ENCODE measurements around the gene ABCA1.
A peak's percentile ranks its signal among the peaks of the same experiment; 100 is the strongest.

Gene ABCA1

GRCh38 chr9:104879555-104880309, 48.2 kb downstream of the ABCA1 start:
- H3K27ac ChIP-seq (ENCODE audit: low read length), result no peak overlapping the region

GRCh38 chr9:104876587-104876986, 51.4 kb downstream of the ABCA1 start:
- Histone ChIP-seq H3K27me3 (ENCODE audit: insufficient read depth, low read length) (no peaks in the 10 kb centered on the region), H3K9ac (ENCODE audit: low read depth, low read length) (no peak overlapping the region), H3K4me1 (ENCODE audit: insufficient read depth, low read length) (peaks cover 4% of the 10 kb centered on the region), H3K27ac (ENCODE audit: low read length) (no peak overlapping the region), H3K36me3 (ENCODE audit: insufficient read depth, low read depth, low read length) (peaks cover 24% of the 10 kb centered on the region), H3K9me3 (ENCODE audit: insufficient read depth, low read depth, low read length) (no peaks in the 10 kb centered on the region), H3K4me3 (ENCODE audit: low read length) (no peak overlapping the region)

More at GRCh38 chr9:104879555-104880309, 48.2 kb downstream of the ABCA1 start:
- no peaks in the 10 kb centered on the region for H3K27me3 ChIP-seq (ENCODE audit: insufficient read depth, low read length)
- peaks cover 34% of the 10 kb centered on the region for H3K36me3 ChIP-seq (ENCODE audit: insufficient read depth, low read depth, low read length)
- H3K9me3 ChIP-seq (ENCODE audit: insufficient read depth, low read depth, low read length), result no peaks in the 10 kb centered on the region
- H3K4me1 ChIP-seq (ENCODE audit: insufficient read depth, low read length), result peaks cover 23% of the 10 kb centered on the region
- H3K9ac ChIP-seq (ENCODE audit: low read depth, low read length), result no peak overlapping the region
- H3K4me3 ChIP-seq (ENCODE audit: low read length), result no peak overlapping the region

DNA sequence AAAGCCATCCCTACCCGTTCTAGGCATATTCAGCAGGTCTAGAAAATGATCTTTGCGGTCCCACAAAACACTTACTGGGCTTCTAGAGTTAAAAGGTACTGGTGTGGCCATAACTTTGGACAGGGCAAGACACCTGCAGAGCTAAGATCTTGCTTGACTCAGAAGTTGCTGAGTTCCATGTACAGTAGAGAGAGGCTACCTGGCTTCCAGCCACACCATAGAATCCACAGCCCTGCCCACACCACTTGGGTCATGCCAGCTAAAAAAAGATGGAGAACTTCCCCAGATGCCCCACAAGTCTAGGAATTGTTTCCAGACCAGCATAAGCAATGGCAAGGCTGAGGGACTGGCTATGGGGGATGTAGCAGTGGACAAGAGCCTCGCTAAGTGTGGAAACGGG, 52.1 kb downstream of the ABCA1 start:
- peaks cover 24% of the 10 kb centered on the region for H3K36me3 ChIP-seq (ENCODE audit: insufficient read depth, low read depth, low read length)

GRCh38 chr9:104875320-104875719, 52.6 kb downstream of the ABCA1 start:
- H3K4me1 ChIP-seq (ENCODE audit: insufficient read depth, low read length), result no peaks in the 10 kb centered on the region; the same call in none of the 2 replicates
- no peaks in the 10 kb centered on the region for H3K9me3 ChIP-seq (ENCODE audit: insufficient read depth, low read depth, low read length)
- H3K4me3 ChIP-seq (ENCODE audit: low read length), result no peak overlapping the region
- no peak overlapping the region for H3K9ac ChIP-seq (ENCODE audit: low read depth, low read length)
- H3K27ac ChIP-seq (ENCODE audit: low read length), result no peak overlapping the region
- no peaks in the 10 kb centered on the region for H3K27me3 ChIP-seq (ENCODE audit: insufficient read depth, low read length)
- H3K36me3 ChIP-seq (ENCODE audit: insufficient read depth, low read depth, low read length), result peaks cover 24% of the 10 kb centered on the region

More for the DNA sequence above, 52.1 kb downstream of the ABCA1 start:
- Histone ChIP-seq H3K9me3 (ENCODE audit: insufficient read depth, low read depth, low read length) (no peaks in the 10 kb centered on the region), H3K9ac (ENCODE audit: low read depth, low read length) (no peak overlapping the region), H3K27me3 (ENCODE audit: insufficient read depth, low read length) (no peaks in the 10 kb centered on the region), H3K4me3 (ENCODE audit: low read length) (no peak overlapping the region), H3K27ac (ENCODE audit: low read length) (no peak overlapping the region), H3K4me1 (ENCODE audit: insufficient read depth, low read length) (no peaks in the 10 kb centered on the region; the same call in 1 of the 2 replicates)

- H3K9me3 ChIP-seq (ENCODE audit: insufficient read depth, low read depth, low read length), result no peaks in the 10 kb centered on the region
- peaks cover 18% of the 10 kb centered on the region for H3K4me1 ChIP-seq (ENCODE audit: insufficient read depth, low read length)
- H3K27me3 ChIP-seq (ENCODE audit: insufficient read depth, low read length), result no peaks in the 10 kb centered on the region
- no peak overlapping the region for H3K27ac ChIP-seq (ENCODE audit: low read length)
- peaks cover 8% of the 10 kb centered on the region; the same call in 1 of the 2 replicates for H3K36me3 ChIP-seq (ENCODE audit: insufficient read depth, low read depth, low read length)
- H3K4me3 ChIP-seq (ENCODE audit: low read length), result no peak overlapping the region
- no peak overlapping the region for H3K9ac ChIP-seq (ENCODE audit: low read depth, low read length)
These were observed 54.5 kb downstream of the ABCA1 start for GRCh38 chr9:104873489-104873850.

GRCh38 chr9:104872656-104873488, 55.1 kb downstream of the ABCA1 start:
- peaks cover 8% of the 10 kb centered on the region; the same call in 1 of the 2 replicates for H3K36me3 ChIP-seq (ENCODE audit: insufficient read depth, low read depth, low read length)
- H3K27ac ChIP-seq (ENCODE audit: low read length), result no peak overlapping the region
- H3K9ac ChIP-seq (ENCODE audit: low read depth, low read length), result no peak overlapping the region
- H3K27me3 ChIP-seq (ENCODE audit: insufficient read depth, low read length), result no peaks in the 10 kb centered on the region
- no peak overlapping the region for H3K4me3 ChIP-seq (ENCODE audit: low read length)
- H3K4me1 ChIP-seq (ENCODE audit: insufficient read depth, low read length), result peaks cover 22% of the 10 kb centered on the region
- H3K9me3 ChIP-seq (ENCODE audit: insufficient read depth, low read depth, low read length), result no peaks in the 10 kb centered on the region

- Histone ChIP-seq H3K9ac (ENCODE audit: low read depth, low read length) (no peak overlapping the region), H3K27ac (ENCODE audit: low read length) (no peak overlapping the region), H3K27me3 (ENCODE audit: insufficient read depth, low read length) (no peaks in the 10 kb centered on the region), H3K36me3 (ENCODE audit: insufficient read depth, low read depth, low read length) (peaks cover 15% of the 10 kb centered on the region), H3K4me1 (ENCODE audit: insufficient read depth, low read length) (peaks cover 22% of the 10 kb centered on the region), H3K9me3 (ENCODE audit: insufficient read depth, low read depth, low read length) (no peaks in the 10 kb centered on the region), H3K4me3 (ENCODE audit: low read length) (no peak overlapping the region)
These were observed 55.9 kb downstream of the ABCA1 start for GRCh38 chr9:104871961-104872527.

DNA sequence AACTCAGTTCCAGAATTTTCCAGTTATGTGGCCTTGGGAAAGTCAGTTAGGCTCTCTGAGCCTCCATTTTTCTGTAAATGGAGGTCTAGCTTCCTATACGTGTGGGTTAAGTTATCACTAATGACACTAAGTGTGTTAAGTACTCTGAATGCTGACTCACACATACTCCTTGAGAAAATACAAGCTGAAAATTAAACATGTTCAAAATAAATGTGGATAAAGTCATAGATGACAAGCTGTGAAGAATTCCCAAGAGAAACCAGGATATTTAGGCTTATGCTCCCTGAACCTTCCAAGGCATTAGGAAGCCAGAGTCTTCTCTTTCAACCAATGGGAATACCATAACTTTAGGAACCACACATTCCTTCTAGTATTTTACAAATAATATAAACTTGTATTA, 58.1 kb downstream of the ABCA1 start:
- Histone ChIP-seq H3K4me1 (ENCODE audit: insufficient read depth, low read length) (peaks cover 23% of the 10 kb centered on the region), H3K27ac (ENCODE audit: low read length) (no peak overlapping the region), H3K9me3 (ENCODE audit: insufficient read depth, low read depth, low read length) (no peaks in the 10 kb centered on the region), H3K36me3 (ENCODE audit: insufficient read depth, low read depth, low read length) (peaks cover 7% of the 10 kb centered on the region; the same call in 1 of the 2 replicates), H3K27me3 (ENCODE audit: insufficient read depth, low read length) (no peaks in the 10 kb centered on the region), H3K4me3 (ENCODE audit: low read length) (no peak overlapping the region), H3K9ac (ENCODE audit: low read depth, low read length) (no peak overlapping the region)

DNA sequence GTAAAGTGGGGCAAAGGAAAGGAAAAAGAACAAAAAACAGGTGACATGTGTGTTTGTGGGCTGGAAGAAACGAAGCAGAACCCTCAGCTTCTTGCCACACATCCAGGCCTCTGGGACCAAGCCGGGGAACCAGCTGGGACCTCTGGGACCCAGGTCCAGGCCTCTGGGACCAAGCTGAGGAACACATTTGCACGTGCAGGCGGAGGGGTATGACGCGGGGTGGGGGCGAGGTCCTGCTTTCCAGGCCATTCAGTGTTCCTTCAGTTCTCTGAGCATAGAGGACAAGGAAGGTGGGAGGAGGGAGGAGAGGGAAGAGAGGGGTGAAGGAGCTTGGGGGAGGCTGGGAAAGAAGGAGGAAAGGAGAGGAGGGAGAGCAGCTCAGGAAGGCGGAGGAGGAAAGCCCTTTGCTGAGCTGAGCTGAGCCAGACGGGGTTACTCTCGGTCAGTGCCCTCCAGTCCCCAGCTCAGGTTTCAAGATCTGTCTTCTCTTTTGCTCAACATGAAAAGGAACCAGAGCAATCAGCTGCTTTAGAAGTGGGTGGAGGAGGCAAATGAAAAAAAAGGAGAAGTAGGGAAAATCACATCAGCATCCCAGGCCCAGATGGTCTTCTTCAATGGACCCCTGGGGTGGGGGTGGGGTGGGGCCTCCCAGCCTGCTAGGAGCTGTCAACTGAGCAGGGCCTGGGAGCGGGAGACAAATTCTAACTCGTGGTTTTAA, 59.1 kb downstream of the ABCA1 start:
- peaks cover 7% of the 10 kb centered on the region; the same call in 1 of the 2 replicates for H3K36me3 ChIP-seq (ENCODE audit: insufficient read depth, low read depth, low read length)
- H3K9ac ChIP-seq (ENCODE audit: low read depth, low read length), result no peak overlapping the region
- H3K27ac ChIP-seq (ENCODE audit: low read length), result no peak overlapping the region
- peaks cover 33% of the 10 kb centered on the region for H3K4me1 ChIP-seq (ENCODE audit: insufficient read depth, low read length)
- H3K9me3 ChIP-seq (ENCODE audit: insufficient read depth, low read depth, low read length), result no peaks in the 10 kb centered on the region
- H3K27me3 ChIP-seq (ENCODE audit: insufficient read depth, low read length), result no peaks in the 10 kb centered on the region
- 0 out of 2 replicates have a peak overlapping the region, but pooled peaks have one; percentile 7 for H3K4me3 ChIP-seq (ENCODE audit: low read length)

GRCh38 chr9:104868303-104868686, 59.7 kb downstream of the ABCA1 start:
- Histone ChIP-seq H3K9ac (ENCODE audit: low read depth, low read length) (no peak overlapping the region), H3K27ac (ENCODE audit: low read length) (no peak overlapping the region), H3K36me3 (ENCODE audit: insufficient read depth, low read depth, low read length) (peaks cover 7% of the 10 kb centered on the region; the same call in 1 of the 2 replicates), H3K4me1 (ENCODE audit: insufficient read depth, low read length) (peaks cover 38% of the 10 kb centered on the region), H3K27me3 (ENCODE audit: insufficient read depth, low read length) (no peaks in the 10 kb centered on the region), H3K4me3 (ENCODE audit: low read length) (0 out of 2 replicates have a peak overlapping the region, but pooled peaks have one; percentile 7), H3K9me3 (ENCODE audit: insufficient read depth, low read depth, low read length) (no peaks in the 10 kb centered on the region)

GRCh38 chr9:104866191-104866590, 61.8 kb downstream of the ABCA1 start:
- no peak overlapping the region for H3K9ac ChIP-seq (ENCODE audit: low read depth, low read length)
- no peaks in the 10 kb centered on the region for H3K27me3 ChIP-seq (ENCODE audit: insufficient read depth, low read length)
- H3K4me3 ChIP-seq (ENCODE audit: low read length), result no peak overlapping the region
- H3K36me3 ChIP-seq (ENCODE audit: insufficient read depth, low read depth, low read length), result peaks cover 7% of the 10 kb centered on the region; the same call in 1 of the 2 replicates
- no peak overlapping the region for H3K27ac ChIP-seq (ENCODE audit: low read length)
- no peaks in the 10 kb centered on the region for H3K9me3 ChIP-seq (ENCODE audit: insufficient read depth, low read depth, low read length)
- peaks cover 44% of the 10 kb centered on the region for H3K4me1 ChIP-seq (ENCODE audit: insufficient read depth, low read length)

Data from iPS-20b (cell line).